Keratinocyte (primary cell): ENCODE measurements around the gene FEZF1. TPM values are rescaled to one million over a fixed set of nuclear protein-coding genes. Genes with fewer than 3 reads are reported as not detected.

Experiments
- DNase-seq: peaks from one replicate; pipeline ENCODE4 v3.0.0-alpha.2; 2011; ENCODE audit warnings: low read depth, missing footprints, low spot score
- FAIRE-seq: peaks from 2 replicates; lab custom pipeline; 2011; peaks lifted over from hg19 to GRCh38; lab: Jason Lieb, UNC
- H2AFZ ChIP-seq: 2 replicates; pipeline ENCODE4 v1.6.0; 2012; ENCODE audit warnings: low read length, control low read depth, inconsistent platforms; ENCODE audit not compliant: control insufficient read depth
- H3K27ac ChIP-seq: 2 replicates; pipeline ENCODE4 v1.5.1; 2011; ENCODE audit warnings: low read length; ENCODE audit not compliant: control insufficient read depth, insufficient read depth
- H3K27me3 ChIP-seq: 3 replicates; pipeline ENCODE4 v1.6.0; 2011; ENCODE audit warnings: low read length; ENCODE audit not compliant: control insufficient read depth, insufficient read depth; ENCODE audit errors: extremely low read depth
- H3K36me3 ChIP-seq, 2 experiments: 2 replicates in 1 of 2; 3 replicates in 1 of 2; pipeline ENCODE4 v1.5.1; 2011; ENCODE audit warnings: low read length in 2 of 2, mild to moderate bottlenecking in 1 of 2; ENCODE audit not compliant: control insufficient read depth in 2 of 2, insufficient read depth in 2 of 2; ENCODE audit errors: extremely low read depth in 1 of 2
- H3K4me1 ChIP-seq: 3 replicates; pipeline ENCODE4 v1.5.1; 2011; ENCODE audit warnings: low read length; ENCODE audit not compliant: control insufficient read depth, insufficient read depth; ENCODE audit errors: extremely low read depth
- H3K4me2 ChIP-seq: 3 replicates; pipeline ENCODE4 v1.6.0; 2011; ENCODE audit warnings: low read depth, low read length; ENCODE audit not compliant: control insufficient read depth, insufficient read depth; ENCODE audit errors: extremely low read depth
- H3K4me3 ChIP-seq, 3 experiments: fragments of 200-600 bp in 1 of 3; sonication (generic) in 1 of 3; 2 replicates in 2 of 3; 3 replicates in 1 of 3; pipeline ENCODE4 v1.5.1; 2011 to 2016; ENCODE audit warnings: low read length in 3 of 3, mild to moderate bottlenecking in 3 of 3, control low read depth in 2 of 3, inconsistent platforms in 1 of 3, low read depth in 1 of 3, mixed read lengths in 1 of 3, mixed run types in 1 of 3, moderate library complexity in 1 of 3; ENCODE audit not compliant: control insufficient read depth in 2 of 3, insufficient read depth in 2 of 3; ENCODE audit errors: extremely low read depth in 1 of 3
- H3K79me2 ChIP-seq: 2 replicates; pipeline ENCODE4 v1.6.0; 2012; ENCODE audit warnings: low read length; ENCODE audit not compliant: control insufficient read depth, insufficient read depth
- H3K9ac ChIP-seq: 3 replicates; pipeline ENCODE4 v1.6.0; 2011; ENCODE audit warnings: low read length; ENCODE audit not compliant: control insufficient read depth, insufficient read depth; ENCODE audit errors: extremely low read depth
- H3K9me1 ChIP-seq: 3 replicates; pipeline ENCODE4 v1.6.0; 2011; ENCODE audit warnings: low read length; ENCODE audit not compliant: control insufficient read depth, insufficient read depth; ENCODE audit errors: extremely low read depth
- H3K9me3 ChIP-seq: 2 replicates; pipeline ENCODE4 v1.5.1; 2012; ENCODE audit warnings: low read depth, low read length; ENCODE audit not compliant: control insufficient read depth
- H4K20me1 ChIP-seq: 3 replicates; pipeline ENCODE4 v1.6.0; 2011; ENCODE audit warnings: low read length; ENCODE audit not compliant: control insufficient read depth, insufficient read depth; ENCODE audit errors: extremely low read depth
- CTCF ChIP-seq, 3 experiments: IDR thresholded peaks in 1 of 3; conservative IDR thresholded peaks in 1 of 3; optimal IDR thresholded peaks in 1 of 3; 2 replicates in 2 of 3; 3 replicates in 1 of 3; pipeline versions ENCODE3 to v1.5.1; 2011; ENCODE audit warnings: low read length in 3 of 3, mild to moderate bottlenecking in 3 of 3, moderate library complexity in 2 of 3, control low read depth in 1 of 3, inconsistent platforms in 1 of 3; ENCODE audit not compliant: insufficient read depth in 2 of 3; ENCODE audit errors: extremely low read depth in 1 of 3
- EZH2 ChIP-seq: IDR thresholded peaks from one replicate; pipeline ENCODE4 v1.6.1; 2012; ENCODE audit warnings: inconsistent platforms, mild to moderate bottlenecking, low read length, moderate library complexity
- dilution Hi-C: fragments of 300-500 bp; cut with MboI; formaldehyde crosslinking; loops from one replicate; pipeline ENCODE4 v1.7.0; 2020; ENCODE audit warnings: low sequenced_read_pairs; ENCODE audit not compliant: extremely low pct_ligation_motif_present
- polyA plus RNA-seq, 5 experiments: library from polyadenylated mRNA; depleted of rRNA in 3 of 5; stranded (reverse) in 3 of 5; stranded (forward) in 1 of 5; unstranded in 1 of 5; fragments of >200 nt; gene quantifications; 1 replicate in 1 of 5; 2 replicates in 3 of 5; 3 replicates in 1 of 5; pipeline versions ENCODE4 v1.2.1 to v1.2.3, GENCODE V29; 2011 to 2012; ENCODE audit warnings: missing spikeins in 2 of 5, low read depth in 1 of 5, low replicate concordance in 1 of 5

The FEZF1 gene
- polyA plus RNA-seq, 1 donor (not counting 4 experiments of a cell fraction or from before 2014, with no cell fraction given): not detected

GRCh38 chr7:122339145-122339904, 34.8 kb upstream of the FEZF1 start:
- H3K36me3 ChIP-seq: no peaks in the 10 kb centered on the region
- no peak overlapping the region for H3K9ac ChIP-seq
- H3K4me3 ChIP-seq: no peak overlapping the region
- DNase-seq: no peak
- H3K79me2 ChIP-seq: no peaks in the 10 kb centered on the region
- no peak overlapping the region for H3K27ac ChIP-seq
- no peak overlapping the region for H2AFZ ChIP-seq
- H3K9me3 ChIP-seq: no peaks in the 10 kb centered on the region
- TF ChIP-seq CTCF (optimal IDR thresholded peaks at IDR 0.05 in 1 of 3, IDR thresholded peaks at IDR 0.05 in 1 of 3, conservative IDR thresholded peaks at IDR 0.05 in 1 of 3; ENCODE audit: extremely low read depth in 1 of 3, insufficient read depth in 2 of 3, low read length in 3 of 3) (no peak), EZH2 (no peak)
- H3K9me1 ChIP-seq: no peaks in the 10 kb centered on the region
- dilution Hi-C loops: no loop called here
- no peak for FAIRE-seq
- H3K4me1 ChIP-seq: no peaks in the 10 kb centered on the region
- no peaks in the 10 kb centered on the region for H4K20me1 ChIP-seq
- H3K4me2 ChIP-seq: no peak overlapping the region
- H3K27me3 ChIP-seq: no peaks in the 10 kb centered on the region

- H3K27ac ChIP-seq: no peak overlapping the region
- no peaks in the 10 kb centered on the region for H4K20me1 ChIP-seq
- FAIRE-seq: no peak
- H3K9me1 ChIP-seq: no peaks in the 10 kb centered on the region
- H3K9ac ChIP-seq: no peak overlapping the region
- no peak overlapping the region for H3K4me3 ChIP-seq
- H3K79me2 ChIP-seq: no peaks in the 10 kb centered on the region
- no peaks in the 10 kb centered on the region for H3K36me3 ChIP-seq
- H3K9me3 ChIP-seq: no peaks in the 10 kb centered on the region
- dilution Hi-C loops: no loop called here
- no peak for DNase-seq
- TF ChIP-seq CTCF (optimal IDR thresholded peaks at IDR 0.05 in 1 of 3, IDR thresholded peaks at IDR 0.05 in 1 of 3, conservative IDR thresholded peaks at IDR 0.05 in 1 of 3; ENCODE audit: extremely low read depth in 1 of 3, insufficient read depth in 2 of 3, low read length in 3 of 3) (no peak), EZH2 (no peak)
- H3K27me3 ChIP-seq: no peaks in the 10 kb centered on the region
- no peaks in the 10 kb centered on the region for H3K4me1 ChIP-seq
- H2AFZ ChIP-seq: no peak overlapping the region
- no peak overlapping the region for H3K4me2 ChIP-seq
Measured at GRCh38 chr7:122337011-122337410, 32.5 kb upstream of the FEZF1 start.
